Activated T-helper 1 cell treated with Interleukin-2 at 50 U/mL for 16 hours (primary cell): ENCODE data around the gene TOE1.

ENCODE experiments used
- DNase-seq: peaks from one replicate; pipeline ENCODE4 v3.0.0-alpha.2; 2020; ENCODE audit warnings: low read depth

TOE1 gene

DNA sequence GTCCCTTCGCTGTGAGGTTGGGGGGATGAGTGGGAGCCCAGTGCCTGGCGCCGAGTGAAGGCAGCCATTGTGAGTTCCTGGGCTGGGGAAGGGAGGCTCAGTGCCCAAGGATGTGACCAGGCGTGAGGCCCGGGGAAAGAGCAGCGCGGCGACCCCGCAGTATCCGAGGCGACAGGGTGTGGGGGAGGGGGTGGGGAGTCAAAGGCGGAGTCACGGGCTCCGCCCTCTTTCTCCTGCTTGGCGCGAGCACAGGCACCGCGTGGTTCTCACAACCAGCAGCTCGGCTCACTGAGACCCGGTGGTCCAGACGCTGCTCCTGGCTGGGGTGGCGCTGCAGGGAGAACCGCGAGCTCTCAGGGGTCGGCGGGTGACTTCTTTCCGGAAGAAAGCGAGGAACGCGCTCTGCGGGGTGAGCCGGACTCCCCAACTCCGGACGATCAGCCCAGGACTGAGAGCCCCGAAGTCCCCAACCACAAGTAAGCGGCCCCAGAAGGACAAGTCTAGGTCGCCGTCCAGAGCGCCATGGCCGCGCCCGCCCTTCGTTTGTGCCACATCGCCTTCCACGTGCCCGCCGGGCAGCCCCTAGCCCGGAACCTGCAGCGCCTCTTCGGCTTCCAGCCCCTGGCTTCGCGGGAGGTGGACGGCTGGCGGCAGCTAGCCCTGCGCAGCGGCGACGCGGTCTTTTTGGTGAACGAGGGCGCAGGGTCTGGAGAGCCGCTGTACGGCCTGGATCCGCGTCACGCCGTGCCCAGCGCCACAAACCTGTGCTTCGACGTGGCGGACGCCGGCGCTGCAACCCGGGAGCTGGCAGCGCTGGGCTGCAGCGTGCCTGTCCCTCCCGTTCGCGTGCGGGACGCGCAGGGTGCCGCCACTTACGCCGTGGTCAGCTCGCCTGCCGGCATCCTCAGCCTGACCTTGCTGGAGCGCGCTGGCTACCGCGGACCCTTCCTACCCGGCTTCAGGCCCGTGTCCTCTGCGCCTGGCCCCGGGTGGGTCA lies 13.0 kb upstream of the TOE1 start, which contains the start of gene HPDL:
Gene HPDL, plus strand, starts transcription at position 269 of the 997 bp plus-strand sequence. Its CDS starts 254 bp downstream, at position 523.
- no peak for DNase-seq

DNA sequence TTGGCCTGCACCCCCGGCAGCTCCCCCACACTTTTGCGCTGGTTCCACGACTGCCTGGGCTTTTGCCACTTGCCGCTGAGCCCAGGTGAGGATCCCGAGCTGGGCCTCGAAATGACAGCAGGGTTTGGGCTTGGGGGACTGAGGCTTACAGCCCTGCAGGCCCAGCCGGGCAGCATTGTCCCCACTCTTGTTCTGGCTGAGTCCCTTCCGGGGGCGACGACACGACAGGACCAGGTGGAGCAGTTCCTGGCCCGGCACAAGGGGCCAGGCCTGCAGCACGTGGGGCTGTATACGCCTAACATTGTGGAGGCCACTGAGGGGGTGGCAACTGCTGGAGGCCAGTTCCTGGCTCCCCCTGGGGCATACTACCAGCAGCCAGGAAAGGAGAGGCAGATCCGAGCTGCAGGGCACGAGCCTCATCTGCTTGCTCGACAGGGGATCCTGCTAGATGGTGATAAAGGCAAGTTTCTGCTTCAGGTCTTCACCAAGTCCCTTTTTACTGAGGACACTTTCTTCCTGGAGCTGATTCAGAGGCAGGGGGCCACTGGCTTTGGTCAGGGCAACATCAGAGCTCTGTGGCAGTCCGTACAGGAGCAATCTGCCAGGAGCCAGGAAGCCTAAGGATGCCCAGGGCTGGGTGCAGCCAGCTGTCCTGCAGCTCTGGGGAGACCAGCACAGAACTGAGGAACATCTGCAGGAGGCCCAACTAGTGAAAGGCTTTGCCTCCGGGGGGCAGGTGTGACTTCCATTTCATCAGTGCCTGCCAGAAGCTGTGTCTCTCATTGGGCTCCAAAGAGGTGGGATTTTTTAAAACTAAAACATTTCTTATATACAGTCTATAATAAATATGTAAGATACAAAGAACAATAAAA lies 12.1 kb upstream of the TOE1 start:
- no peak for DNase-seq

GRCh38 chr1:45328680-45329079 lies 11.3 kb upstream of the TOE1 start:
- no peak for DNase-seq

- DNase-seq, result no peak
Measured at GRCh38 chr1:45329445-45329844, 10.5 kb upstream of the TOE1 start.

GRCh38 chr1:45331436-45332345 lies 8.3 kb upstream of the TOE1 start:
- no peak for DNase-seq

DNA sequence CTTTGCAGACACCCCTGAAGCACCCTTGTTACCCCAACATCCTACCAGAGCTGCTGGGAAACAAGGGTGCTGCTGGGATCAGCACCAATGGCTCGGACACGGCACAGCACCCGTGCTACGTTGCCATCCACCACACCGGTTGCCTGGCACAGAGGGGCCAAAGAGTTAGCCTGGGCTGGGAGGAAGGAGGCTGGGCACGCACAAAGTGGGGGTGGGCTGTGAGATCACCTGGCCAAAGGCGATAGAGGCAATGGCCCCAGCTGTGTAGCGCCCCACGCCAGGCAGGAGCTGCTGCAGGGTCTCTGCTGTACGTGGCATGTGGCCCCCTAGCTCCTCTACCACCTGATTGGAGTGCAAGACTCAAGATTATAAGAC lies 7.6 kb upstream of the TOE1 start:
- DNase-seq, result no peak

DNA sequence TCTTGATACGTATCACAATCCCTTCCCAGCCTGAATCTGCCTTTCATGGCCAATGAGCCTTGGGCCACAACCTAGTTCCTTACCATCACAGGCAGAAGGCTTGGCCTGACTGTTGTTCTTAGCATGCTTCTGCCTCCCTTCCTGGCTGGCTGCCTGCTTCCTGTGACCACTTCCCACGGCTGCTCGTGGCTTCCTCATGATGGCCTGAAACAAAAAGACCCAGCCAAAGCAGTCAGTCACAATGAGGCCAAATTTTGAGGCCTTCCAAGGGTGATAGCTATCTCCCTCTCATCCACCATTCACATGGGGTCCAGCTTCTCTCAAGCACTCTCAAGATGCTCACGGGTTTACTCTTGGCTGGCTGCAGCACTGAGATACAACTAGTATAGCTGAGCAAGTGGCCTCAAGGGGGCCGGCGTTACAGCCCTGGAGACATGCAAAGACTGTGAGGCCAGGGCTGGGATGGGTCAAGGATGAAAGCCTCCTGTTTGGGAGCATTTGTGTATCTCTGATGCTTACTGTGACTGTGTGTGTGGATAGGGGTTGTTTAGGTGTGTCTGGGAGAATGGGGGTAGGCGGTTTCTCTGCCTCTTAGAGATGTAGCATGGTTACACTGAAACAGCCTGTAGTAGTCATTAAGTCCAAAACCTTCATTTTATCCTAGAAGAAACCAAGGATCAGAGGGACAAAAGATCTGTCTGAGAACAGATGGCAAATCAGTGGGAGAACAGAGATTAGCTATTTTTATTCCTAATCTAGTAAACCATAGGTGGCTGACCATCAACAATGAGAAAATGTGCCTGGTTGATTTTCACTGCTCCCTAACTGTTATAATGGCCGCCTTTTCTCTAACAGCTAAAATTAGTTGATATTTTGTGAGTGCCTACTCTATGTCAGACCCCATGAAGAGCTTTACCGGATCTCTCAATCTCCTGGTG lies 5.4 kb upstream of the TOE1 start:
- DNase-seq, result no peak

- no peak for DNase-seq
Measured at GRCh38 chr1:45335855-45336324, 4.1 kb upstream of the TOE1 start.

- DNase-seq, result no peak
Measured at GRCh38 chr1:45337630-45338325, 2.2 kb upstream of the TOE1 start.

- no peak for DNase-seq
Measured at GRCh38 chr1:45340816-45341466, 971 bp downstream of the TOE1 start.

GRCh38 chr1:45344499-45344898 lies 4.5 kb downstream of the TOE1 start:
- no peak for DNase-seq

DNA sequence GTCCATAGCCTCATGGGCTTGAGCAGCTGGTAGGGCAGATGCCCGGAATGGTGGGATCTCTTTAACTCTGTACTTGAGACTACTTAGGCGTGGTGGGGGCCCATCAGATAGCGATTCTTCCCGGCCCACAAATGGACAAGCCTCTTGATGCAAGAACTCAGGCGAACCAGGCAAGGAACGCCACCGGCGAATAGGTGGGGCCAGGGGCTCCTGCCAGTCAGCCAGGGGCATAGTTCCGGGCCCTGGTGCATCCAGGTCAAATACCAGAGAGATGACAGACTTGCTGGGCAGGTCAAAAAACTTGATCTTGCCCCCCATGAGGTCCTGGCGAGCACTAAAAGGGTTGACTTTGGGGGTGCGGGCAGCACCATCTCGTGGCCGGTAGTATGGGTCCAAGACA lies 5.0 kb downstream of the TOE1 start:
- DNase-seq, result no peak

- no peak for DNase-seq
Measured at GRCh38 chr1:45346473-45346872, 6.5 kb downstream of the TOE1 start.

GRCh38 chr1:45348020-45348419 lies 8.1 kb downstream of the TOE1 start:
- DNase-seq, result no peak

- no peak for DNase-seq
Measured at GRCh38 chr1:45348609-45348965, 8.6 kb downstream of the TOE1 start.

- DNase-seq, result no peak
Measured at GRCh38 chr1:45348966-45349677, 9.2 kb downstream of the TOE1 start.

GRCh38 chr1:45351508-45351907 lies 11.5 kb downstream of the TOE1 start:
- no peak for DNase-seq

- DNase-seq, result no peak
Measured at GRCh38 chr1:45353685-45354084, 13.7 kb downstream of the TOE1 start.

- DNase-seq, result no peak
Measured at GRCh38 chr1:45354838-45355237, 14.9 kb downstream of the TOE1 start.
